PC-9 (cell line): ENCODE data around the gene RAB18.

ENCODE experiments used
- EZH2 ChIP-seq: fragments of 200-600 bp; sonication (generic); IDR thresholded peaks from 2 replicates; pipeline ENCODE4 v1.8.0; 2017; ENCODE audit warnings: antibody characterized with exemption, low read depth
- TF ChIP-seq, protein P1 (sequence below): fragments of 200-600 bp; sonication (generic); conservative IDR thresholded peaks from 2 replicates; pipeline ENCODE4 v1.6.1; 2017; ENCODE audit warnings: mixed run types, antibody characterized with exemption, mild to moderate bottlenecking, moderate library complexity

- TF ChIP-seq, protein P1, sequence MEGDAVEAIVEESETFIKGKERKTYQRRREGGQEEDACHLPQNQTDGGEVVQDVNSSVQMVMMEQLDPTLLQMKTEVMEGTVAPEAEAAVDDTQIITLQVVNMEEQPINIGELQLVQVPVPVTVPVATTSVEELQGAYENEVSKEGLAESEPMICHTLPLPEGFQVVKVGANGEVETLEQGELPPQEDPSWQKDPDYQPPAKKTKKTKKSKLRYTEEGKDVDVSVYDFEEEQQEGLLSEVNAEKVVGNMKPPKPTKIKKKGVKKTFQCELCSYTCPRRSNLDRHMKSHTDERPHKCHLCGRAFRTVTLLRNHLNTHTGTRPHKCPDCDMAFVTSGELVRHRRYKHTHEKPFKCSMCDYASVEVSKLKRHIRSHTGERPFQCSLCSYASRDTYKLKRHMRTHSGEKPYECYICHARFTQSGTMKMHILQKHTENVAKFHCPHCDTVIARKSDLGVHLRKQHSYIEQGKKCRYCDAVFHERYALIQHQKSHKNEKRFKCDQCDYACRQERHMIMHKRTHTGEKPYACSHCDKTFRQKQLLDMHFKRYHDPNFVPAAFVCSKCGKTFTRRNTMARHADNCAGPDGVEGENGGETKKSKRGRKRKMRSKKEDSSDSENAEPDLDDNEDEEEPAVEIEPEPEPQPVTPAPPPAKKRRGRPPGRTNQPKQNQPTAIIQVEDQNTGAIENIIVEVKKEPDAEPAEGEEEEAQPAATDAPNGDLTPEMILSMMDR, result no peak
- TF ChIP-seq EZH2, result no peak
Measured at GRCh38 chr10:27481486-27481885, 22.6 kb upstream of the RAB18 start.
